DND-41 (cell line): ENCODE results near the gene MTF1.
"Not testable (repeated sequence)": the region's sequence is repeated elsewhere in the genome, so short reads cannot be mapped to it uniquely, and the experiment has no call there.

Experiments used
- CTCF ChIP-seq: IDR thresholded peaks from 2 replicates; pipeline ENCODE4 v1.5.1; 2012; ENCODE audit warnings: borderline replicate concordance, low read length, moderate library complexity, mild to moderate bottlenecking; ENCODE audit not compliant: poor library complexity, severe bottlenecking; ENCODE audit errors: extremely low read depth
- EZH2 ChIP-seq: IDR thresholded peaks from 3 replicates; pipeline ENCODE4 v1.6.1; 2012; ENCODE audit warnings: borderline replicate concordance, low read depth, mild to moderate bottlenecking, moderate library complexity, low read length, inconsistent platforms; ENCODE audit not compliant: severe bottlenecking

GRCh38 chr1:37907416-37908125, 48.2 kb upstream of the MTF1 start:
- not testable (repeated sequence) for TF ChIP-seq CTCF, EZH2
